ENCODE measurements around the gene SLIT1. TPM values are rescaled to one million over a fixed set of nuclear protein-coding genes. Genes with fewer than 3 reads are reported as not detected.

SLIT1 gene
- total and polyA plus RNA-seq, 2 of the 8 experiments (the other 6 are each of a cell fraction or from before 2014, with no cell fraction given) = 0.70 to 0.88 TPM

DNA sequence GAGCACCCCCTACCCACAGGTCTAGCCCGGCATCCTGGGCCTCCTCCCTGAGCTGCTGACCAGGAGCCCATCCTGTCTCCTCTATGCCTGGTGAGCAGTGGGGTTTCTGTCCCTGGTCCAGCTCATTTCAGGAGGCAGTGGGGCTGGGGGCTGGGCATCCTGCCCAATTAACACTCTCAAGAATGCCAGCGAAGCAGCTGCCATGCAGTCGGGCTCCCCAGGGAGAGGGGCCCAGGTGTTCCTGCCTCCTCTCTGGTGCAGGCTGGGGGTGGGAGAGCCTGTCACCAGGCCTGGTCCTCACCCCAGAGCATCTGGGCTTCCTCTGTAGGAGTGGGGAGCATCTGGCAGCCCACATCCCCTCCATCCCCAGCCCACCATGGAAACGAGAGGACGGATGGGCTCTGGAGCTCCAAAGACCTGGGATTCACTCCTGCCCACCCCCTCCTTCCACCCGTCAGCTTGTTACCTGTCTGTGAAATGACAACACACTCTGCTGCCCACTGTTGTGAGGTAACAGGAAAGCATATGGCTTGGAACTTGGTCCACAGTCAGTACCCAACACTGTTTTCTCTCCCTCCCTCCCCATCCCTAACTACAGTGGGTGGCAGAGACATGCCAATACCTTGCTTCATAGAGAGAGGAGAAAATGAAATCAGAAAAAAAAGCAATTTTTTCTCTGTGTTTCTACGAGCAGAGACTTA lies 69.1 kb downstream of the SLIT1 start:
- Histone ChIP-seq H2BK5ac (ENCODE audit: low read depth, low read length) (no peak overlapping the region), H3K23me2 (ENCODE audit: low read depth, low read length) (no peaks in the 10 kb centered on the region), H3K27me3 (replicated peaks in 1 of 4; ENCODE audit: control insufficient read depth in 3 of 4, extremely low read depth in 1 of 4, insufficient read depth in 3 of 4, low read length in 3 of 4) (no peaks in the 10 kb centered on the region), H2BK120ac (replicated peaks; ENCODE audit: low read depth, low read length) (no peak overlapping the region), H2AK5ac (ENCODE audit: low read depth, low read length) (no peak overlapping the region), H4K91ac (replicated peaks; ENCODE audit: insufficient read length, low read length) (peak overlapping the region; percentile 38), H4K5ac (ENCODE audit: insufficient read length, low read depth, low read length) (no peak overlapping the region), H3K79me2 (ENCODE audit: control insufficient read depth in 1 of 2, insufficient read depth in 2 of 2, low read length in 2 of 2) (no peaks in the 10 kb centered on the region), H3K4me3 (ENCODE audit: extremely low read depth in 1 of 4, insufficient read depth in 2 of 4, low read depth in 3 of 4, low read length in 4 of 4) (no peak overlapping the region), H3K9ac (replicated peaks in 1 of 4; ENCODE audit: extremely low read depth in 1 of 4, low read depth in 3 of 4, low read length in 3 of 4) (no peak overlapping the region), H2AFZ (ENCODE audit: low read length) (no peak overlapping the region), H3K36me3 (ENCODE audit: control insufficient read depth in 2 of 4, insufficient read depth in 4 of 4, low read length in 3 of 4) (no peaks in the 10 kb centered on the region), H3K23ac (ENCODE audit: insufficient read length) (no peak overlapping the region), H3K14ac (ENCODE audit: insufficient read length) (no peak overlapping the region), H3K4me2 (ENCODE audit: insufficient read depth in 1 of 2, low read depth in 2 of 2, low read length in 2 of 2) (no peak overlapping the region), H3K4me1 (replicated peaks in 1 of 4; ENCODE audit: control insufficient read depth in 3 of 4, insufficient read depth in 4 of 4, low read length in 3 of 4) (peaks cover 0 to 4% (median 0%) of the 10 kb centered on the region in 4 experiments; a peak in 2 of 7 replicates), H4K8ac (ENCODE audit: extremely low read depth, insufficient read depth, low read length) (no peak overlapping the region), H2BK20ac (ENCODE audit: low read length) (no peak overlapping the region), H3K9me3 (ENCODE audit: insufficient read depth in 2 of 2, low read depth in 1 of 2, low read length in 1 of 2) (no peaks in the 10 kb centered on the region), H2BK15ac (ENCODE audit: low read length) (no peak overlapping the region), H3K27ac (ENCODE audit: low read depth, low read length) (no peak overlapping the region), H3K18ac (ENCODE audit: extremely low read depth, low read length) (no peak overlapping the region), H3K56ac (replicated peaks; ENCODE audit: insufficient read length, low read depth, low read length) (no peak overlapping the region), H3K4ac (replicated peaks; ENCODE audit: insufficient read length, low read depth, low read length) (no peak overlapping the region), H3K79me1 (ENCODE audit: low read depth, low read length) (no peaks in the 10 kb centered on the region), H2BK12ac (ENCODE audit: low read depth, low read length) (no peak overlapping the region), H4K20me1 (replicated peaks in 1 of 2; ENCODE audit: control insufficient read depth in 1 of 2, insufficient read depth in 2 of 2, low read length in 2 of 2) (no peaks in the 10 kb centered on the region)
- FAIRE-seq = no peak
- DNase-seq (ENCODE audit: low read depth in 1 of 2, low spot score in 2 of 2) = no peak
- ChIA-PET CTCF (ENCODE audit: partially characterized antibody) (interaction anchor here (0.7 to 43.6 kb wide), 16 partner anchors 9 to 118 kb away, joined by 3 to 759 read pairs (median 4); no protein-coding TSS in a partner anchor), POLR2A (ENCODE audit: partially characterized antibody) (no interaction called here)
- WGBS, 2 experiments (ENCODE audit: extremely low coverage in 1 of 2, insufficient coverage in 1 of 2, insufficient read length in 1 of 2, insufficient replicate concordance in 2 of 2, low coverage in 1 of 2, low lambda C conversion rate in 2 of 2, missing lambda C conversion rate in 1 of 2) = 89% methylated on average over 7 of the region's 7 CpGs; no CpG with 5 or more reads in 1 of the 2 experiments
- TF ChIP-seq SAP30 (IDR thresholded peaks at IDR 0.05; ENCODE audit: insufficient read depth, insufficient replicate concordance, low read length) (no peak), SRF (IDR thresholded peaks at IDR 0.05; ENCODE audit: low read depth, low read length) (no peak), GABPA (IDR thresholded peaks at IDR 0.05; ENCODE audit: borderline replicate concordance, insufficient read depth, low read length) (no peak), ZNF274 (IDR thresholded peaks at IDR 0.05; ENCODE audit: borderline replicate concordance, extremely low read depth, low read length) (no peak), KDM1A (IDR thresholded peaks at IDR 0.05; ENCODE audit: borderline replicate concordance, low read length) (no peak), GTF2F1 (IDR thresholded peaks at IDR 0.05; ENCODE audit: borderline replicate concordance, low read depth, low read length) (no peak), NANOG (IDR thresholded peaks at IDR 0.05; ENCODE audit: insufficient read depth, low read depth, low read length, poor library complexity, severe bottlenecking) (no peak), CREB1 (IDR thresholded peaks at IDR 0.05) (no peak), MAFK (IDR thresholded peaks at IDR 0.05; ENCODE audit: low read depth, low read length) (no peak), SP2 (IDR thresholded peaks at IDR 0.05; ENCODE audit: low read length) (no peak), CEBPB (IDR thresholded peaks at IDR 0.05; ENCODE audit: low read depth, low read length) (no peak), YY1 (IDR thresholded peaks at IDR 0.05; ENCODE audit: low read depth, low read length) (no peak)

Data from H1 (cell line).